Stimulated activated CD8-positive, alpha-beta memory T cell treated with anti-CD3 and anti-CD28 coated beads, Interleukin-7, amount 100 ng/mL, for 1 hour (primary cell): ENCODE results near the gene DGKI.

ENCODE experiments used
- DNase-seq, 2 donors: peaks; one replicate each; pipeline ENCODE4 v3.0.0-alpha.2; 2020; ENCODE audit warnings: low read depth in 2 of 2

DGKI gene

GRCh38 chr7:137687556-137688265, 159.1 kb downstream of the DGKI start:
- DNase-seq, result no peak

DNA sequence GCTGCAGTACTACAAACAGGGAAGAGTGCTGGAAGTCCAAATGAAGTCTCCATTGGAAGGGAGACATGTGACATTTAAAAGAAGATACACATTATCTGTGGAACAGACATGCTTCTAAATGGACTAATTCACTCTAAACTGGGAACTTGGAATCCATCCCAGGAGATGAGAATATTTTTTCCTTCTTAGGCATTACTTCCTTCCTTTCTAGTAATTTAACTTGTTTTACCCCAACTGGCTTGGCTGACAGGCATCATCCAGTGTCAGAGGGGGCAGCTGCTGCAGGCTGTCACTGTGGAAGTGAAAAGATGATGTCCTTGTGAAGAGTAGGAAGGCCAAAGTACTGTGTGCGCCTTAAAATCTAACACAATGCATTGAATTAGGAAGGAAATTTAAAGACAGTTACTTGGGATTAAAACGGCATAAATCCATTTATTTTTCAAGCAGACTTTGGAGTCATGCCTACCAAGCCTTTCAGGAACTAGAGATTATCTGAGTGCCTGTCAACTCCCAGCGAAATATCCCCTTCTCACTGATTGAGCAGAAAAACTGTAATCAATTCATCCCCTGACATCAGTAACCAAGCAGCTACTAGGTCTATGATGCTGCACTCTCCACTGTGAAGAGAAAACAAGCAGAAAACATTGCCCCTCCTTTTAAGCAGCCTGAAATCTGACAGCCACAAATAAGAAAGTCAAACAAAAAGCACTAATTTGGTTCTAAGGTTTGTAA, 161.2 kb downstream of the DGKI start:
- no peak for DNase-seq

DNA sequence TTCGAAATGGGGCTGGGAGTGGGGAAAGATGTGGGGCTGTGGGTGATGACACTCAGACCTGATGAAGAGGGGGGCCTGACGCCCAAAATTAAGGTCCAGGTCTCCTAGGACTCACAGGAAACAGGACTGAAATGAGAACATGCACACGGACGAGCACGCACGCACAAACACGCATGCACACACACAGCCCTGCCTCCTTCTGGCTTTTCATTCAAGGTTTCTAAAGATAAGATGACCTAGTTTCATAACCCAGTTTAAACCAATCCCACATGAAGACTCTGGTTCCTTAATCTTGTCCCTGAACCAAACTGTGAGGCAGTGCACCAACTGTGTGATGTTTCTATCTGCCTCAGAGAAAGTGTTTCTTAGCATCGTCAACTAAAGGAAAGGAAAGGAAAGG, 162.0 kb downstream of the DGKI start:
- no peak for DNase-seq

DNA sequence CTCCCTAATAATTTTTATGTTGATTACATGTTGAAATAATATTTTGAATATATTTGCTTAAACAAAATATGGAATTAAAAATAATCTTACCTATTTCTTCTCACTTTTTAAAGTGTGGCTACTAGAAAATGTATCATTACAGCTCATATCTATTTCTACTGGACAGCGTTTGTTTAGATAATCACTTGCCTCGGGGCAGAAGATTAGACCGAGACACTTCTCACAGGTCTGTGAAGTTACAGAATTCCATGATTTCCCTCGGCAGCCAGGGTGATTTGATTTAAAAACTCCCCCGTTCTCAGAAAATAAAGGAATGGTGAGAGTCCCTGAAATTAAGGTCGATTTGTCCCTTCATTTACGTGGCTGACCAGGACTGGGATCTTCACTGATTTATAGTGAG, 162.5 kb downstream of the DGKI start:
- DNase-seq, result no peak

DNA sequence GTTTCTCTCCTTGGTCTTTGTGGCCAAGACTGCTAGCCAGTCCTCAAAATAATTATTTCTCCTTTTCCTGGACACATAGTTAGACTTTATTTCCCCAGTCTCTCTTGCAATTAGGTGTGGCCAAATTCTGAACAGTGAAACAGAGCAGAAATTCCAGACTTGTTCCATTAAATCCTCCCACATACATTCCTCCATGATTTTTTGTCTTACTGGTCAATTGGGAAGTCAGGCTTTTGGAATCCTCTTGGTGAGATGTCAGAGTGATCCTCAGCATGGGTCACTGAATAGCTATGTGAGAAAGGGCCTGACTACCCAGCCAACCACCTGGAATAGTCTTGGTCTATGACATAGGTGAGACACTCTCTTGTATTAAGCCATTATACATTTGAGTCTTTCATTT, 164.2 kb downstream of the DGKI start:
- DNase-seq, result no peak

DNA sequence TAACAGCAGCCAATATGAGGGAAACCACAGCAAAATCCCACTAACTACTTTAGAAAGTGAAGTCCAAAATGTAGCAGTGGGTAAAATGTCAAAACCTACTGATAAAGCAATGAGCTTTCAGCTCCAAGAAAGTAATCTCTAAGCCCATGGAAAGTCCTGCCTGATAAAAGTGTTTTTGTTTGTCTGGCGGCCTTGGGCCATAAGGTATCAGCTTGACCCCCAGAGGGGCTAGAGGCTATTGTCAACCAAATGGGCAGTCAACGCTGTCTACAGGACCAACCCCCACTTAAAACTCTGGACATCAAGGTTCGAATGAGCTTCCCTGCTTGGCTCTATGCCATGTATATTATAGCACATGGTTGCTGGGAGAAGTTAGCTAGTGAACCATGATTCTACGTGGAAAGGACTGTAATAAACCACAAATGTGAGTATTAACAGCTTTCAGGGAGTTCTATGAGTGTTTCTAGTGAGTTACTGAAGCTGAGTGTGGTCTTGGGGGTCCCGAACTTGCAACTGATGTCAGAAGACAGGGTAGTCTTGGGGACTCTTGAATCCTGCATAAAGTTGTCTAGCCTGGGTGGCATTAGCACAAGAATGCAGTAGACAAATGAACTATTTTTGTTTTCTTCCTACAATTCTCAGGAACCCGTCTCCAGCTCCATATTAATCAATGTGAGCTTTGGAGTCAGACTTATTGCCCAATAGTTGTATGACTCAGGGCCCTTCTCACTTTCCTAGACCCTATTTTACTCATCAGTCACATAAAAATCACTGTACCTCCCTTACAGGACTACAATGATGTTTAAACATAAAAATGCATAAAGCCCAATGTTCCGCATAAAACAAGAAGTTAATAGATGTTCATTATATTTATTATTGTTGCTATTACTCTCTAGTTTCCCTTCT, 164.9 kb downstream of the DGKI start:
- no peak for DNase-seq

DNA sequence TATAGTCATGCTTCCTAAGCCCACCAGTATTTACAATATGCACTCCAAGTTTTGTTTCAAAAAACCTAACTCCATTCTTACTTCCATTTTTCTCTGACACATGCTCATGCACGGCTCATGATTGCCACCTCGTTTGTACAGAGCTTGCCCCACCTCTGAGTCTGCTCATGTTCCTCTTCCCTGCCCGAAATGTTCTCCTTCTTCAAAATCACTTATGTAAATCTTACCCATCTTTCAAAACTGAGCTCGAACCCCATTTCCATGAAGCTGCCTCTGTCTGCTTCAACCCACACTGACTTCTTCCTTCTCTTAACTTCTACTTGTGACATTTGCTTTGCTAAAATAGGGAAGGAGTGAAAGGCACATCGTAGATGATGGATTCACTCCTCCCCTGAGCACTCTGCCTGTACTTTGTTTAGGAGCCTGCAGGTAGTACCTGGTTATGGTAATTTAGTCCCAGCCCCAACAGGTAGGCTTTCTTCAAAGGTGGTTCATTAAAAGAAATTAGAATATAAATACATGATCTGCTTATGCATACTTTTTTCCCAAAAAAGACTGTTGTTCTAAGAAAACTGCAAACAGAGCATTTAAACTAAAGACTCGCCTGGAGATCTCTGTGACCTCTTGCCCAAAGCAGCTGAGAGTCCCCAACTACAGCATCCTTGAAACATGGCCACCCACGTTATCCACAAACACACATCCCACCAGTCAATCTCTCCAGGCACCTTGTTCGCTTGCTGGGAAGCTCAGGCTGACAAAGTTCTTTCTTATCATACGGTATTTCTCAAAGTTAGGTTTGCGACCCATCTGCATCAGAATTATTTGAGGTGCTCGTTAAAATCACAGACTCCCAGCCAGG, 172.0 kb downstream of the DGKI start:
- no peak for DNase-seq

- DNase-seq, result no peak
Measured at GRCh38 chr7:137674048-137674447, 172.7 kb downstream of the DGKI start.

DNA sequence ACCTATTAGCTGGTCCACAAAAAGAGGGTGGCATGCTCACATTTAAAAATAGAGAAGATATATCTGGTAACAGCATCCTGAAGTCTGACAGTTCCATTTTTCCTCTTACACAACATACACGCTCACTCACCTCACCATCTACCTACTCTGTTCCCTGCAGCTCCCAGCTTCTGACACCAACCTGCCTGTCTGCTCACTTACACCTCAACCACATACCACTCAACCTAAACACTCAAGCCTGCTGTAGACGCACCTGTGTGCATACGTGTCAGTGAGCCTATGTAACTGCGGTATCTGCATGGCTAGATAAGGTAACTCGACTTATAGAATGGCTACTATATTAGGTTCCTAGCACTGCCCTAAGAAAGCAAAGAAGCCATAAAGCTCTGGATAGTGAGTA, 174.9 kb downstream of the DGKI start:
- no peak for DNase-seq

- DNase-seq, result no peak
Measured at GRCh38 chr7:137670222-137671064, 176.3 kb downstream of the DGKI start.

GRCh38 chr7:137669706-137670105, 177.1 kb downstream of the DGKI start:
- DNase-seq, result no peak

GRCh38 chr7:137668404-137668803, 178.4 kb downstream of the DGKI start:
- DNase-seq, result no peak

DNA sequence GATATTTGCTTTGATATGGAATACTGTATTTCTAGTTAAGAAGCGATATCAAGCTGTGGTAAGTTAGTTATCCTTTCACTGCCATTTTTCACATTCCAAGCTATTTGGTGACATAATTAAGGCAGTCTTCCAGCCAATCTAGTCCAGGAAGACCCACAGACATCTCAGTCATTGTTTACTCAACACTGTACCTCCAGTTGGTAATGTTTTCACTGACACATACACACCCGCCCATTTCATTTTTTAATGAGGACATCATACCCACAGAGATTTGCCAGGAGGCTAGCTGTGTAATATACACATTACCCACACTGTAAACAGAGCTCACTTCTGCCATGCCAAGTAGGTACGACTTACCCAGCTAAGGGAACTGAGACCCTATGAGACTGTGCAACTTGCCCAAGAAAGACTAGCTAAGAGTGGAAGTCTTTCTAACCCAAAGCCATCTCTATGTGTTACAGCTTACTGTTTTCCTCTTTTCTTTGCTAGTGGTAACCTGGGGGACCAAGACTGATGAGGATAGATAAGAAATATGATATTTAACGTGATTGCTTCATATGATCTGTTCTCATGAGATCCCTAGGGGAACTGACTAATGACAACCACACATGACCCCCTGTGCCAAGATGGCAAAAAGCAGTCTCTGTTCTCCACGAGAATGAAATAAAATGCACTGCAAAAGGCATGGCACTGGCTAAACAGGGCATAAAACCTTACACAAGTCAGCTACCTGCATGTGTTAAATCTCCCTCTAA, 179.0 kb downstream of the DGKI start:
- no peak for DNase-seq

- DNase-seq, result no peak
Measured at GRCh38 chr7:137664846-137665245, 181.9 kb downstream of the DGKI start.

GRCh38 chr7:137661634-137662033, 185.1 kb downstream of the DGKI start:
- no peak for DNase-seq

DNA sequence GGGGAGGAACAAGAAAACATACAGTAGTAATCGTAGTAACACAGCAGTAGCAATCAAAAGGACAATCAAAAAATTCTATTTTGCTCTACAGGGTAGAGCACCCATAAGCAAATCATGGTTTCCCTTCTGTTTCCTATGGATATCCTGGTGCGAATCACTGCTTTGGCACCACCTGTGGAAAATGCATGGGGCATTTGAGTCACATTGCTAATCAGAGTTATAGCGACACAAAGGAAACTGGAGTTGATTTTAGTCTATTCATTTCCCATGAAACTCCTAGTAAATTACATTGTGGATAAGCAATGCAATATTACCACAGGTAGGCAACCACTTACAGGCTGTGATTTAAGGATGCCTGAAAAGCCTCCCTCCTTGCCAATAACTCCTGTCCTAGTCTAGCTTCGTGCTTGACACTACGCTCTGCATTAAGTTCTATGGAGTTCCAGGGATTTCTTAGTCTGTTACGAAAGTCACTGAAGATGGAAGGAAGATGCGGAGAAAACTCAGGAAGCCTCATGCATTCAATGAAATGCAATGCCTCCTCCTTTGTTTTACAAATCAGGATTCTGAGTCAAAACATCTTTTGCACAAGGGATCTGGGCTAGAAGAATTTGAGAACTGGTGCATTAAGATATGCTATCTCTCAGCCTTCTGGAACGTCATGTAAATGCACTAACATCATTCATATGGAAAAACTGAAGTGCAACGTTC, 188.4 kb downstream of the DGKI start:
- no peak for DNase-seq

DNA sequence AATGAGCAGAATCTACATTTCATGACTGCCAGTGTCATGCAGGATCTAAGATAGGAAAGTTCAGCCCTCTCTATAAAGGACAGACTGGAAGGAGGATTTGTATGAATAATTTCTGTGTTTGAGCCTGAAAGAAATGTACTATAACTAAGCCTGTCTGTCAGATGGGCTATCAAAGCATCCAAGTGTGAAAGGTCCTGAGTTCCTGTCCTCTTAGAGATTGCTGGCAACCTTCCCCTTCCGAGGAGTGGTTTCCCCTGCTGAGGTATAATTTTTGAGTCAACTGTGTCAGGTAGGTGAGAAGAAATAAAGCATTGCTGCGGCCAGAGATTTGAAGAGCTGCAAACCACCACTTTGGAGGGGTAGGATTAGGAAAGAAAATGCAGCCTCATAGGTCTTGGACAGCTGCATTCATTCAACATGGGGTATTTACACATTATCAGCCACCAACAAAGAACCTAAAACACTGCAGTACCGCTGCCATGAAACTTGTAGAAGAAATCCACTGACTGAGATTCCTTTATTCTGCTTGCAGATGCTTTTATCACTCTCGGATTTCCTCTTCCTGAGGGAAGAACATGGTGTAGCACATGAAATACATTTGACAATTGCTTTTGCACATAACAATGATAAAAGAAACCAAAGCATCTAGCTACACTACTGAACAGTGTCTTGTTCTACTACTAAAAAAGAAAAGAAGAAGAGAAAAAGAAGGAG, 189.1 kb downstream of the DGKI start:
- no peak for DNase-seq

DNA sequence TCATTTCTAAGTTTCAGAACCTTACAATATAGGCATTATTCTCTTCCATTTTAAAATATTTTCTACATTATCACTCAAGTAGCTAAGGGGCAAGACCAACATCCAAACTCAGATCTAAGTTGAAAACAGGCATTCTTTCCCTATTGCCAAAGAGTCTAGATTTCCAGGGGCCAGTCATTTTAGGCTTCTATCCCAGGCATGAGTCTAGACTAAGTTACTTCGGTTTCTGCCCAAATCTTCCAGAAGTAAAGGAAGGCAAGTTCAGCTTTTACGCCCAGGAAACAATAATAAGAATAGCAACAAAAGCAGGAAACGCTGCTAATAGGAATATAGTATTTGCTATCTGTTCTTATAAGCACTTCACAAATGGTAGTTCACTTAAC, 189.9 kb downstream of the DGKI start:
- DNase-seq, result no peak
